GM12878 (cell line): ENCODE data around the gene CBX2. TPM values are rescaled to one million over a fixed set of nuclear protein-coding genes. Genes with fewer than 3 reads are reported as not detected.
"Not testable (repeated sequence)": the region's sequence is repeated elsewhere in the genome, so short reads cannot be mapped to it uniquely, and the experiment has no call there.

Experiments
- ATAC-seq: fragments of 200-7000 bp; cut with Tn5 transposase; 3 replicates; pipeline ENCODE4 v1.9.1; 2020; ENCODE audit warnings: mild to moderate bottlenecking, moderate library complexity
- BruUV-seq: library from RNA; stranded (reverse); fragments of 400-500 nt; replicated peaks from 2 replicates; lab custom pipeline; 2021; lab: Mats Ljungman, UMichigan
- CTCF ChIA-PET: fragments of 300-600 bp; sonication (Branson Sonifier 250); formaldehyde crosslinking; extraction: SDS; loops from one replicate; lab custom pipeline; 2021; ENCODE audit warnings: inconsistent platforms; lab: Yijun Ruan, JAX
- POLR2A ChIA-PET: fragments of 350-600 bp; formaldehyde crosslinking; extraction: SDS; loops from one replicate; lab custom pipeline; 2021; ENCODE audit warnings: inconsistent platforms; lab: Charles Lee
- RAD21 ChIA-PET: fragments of 300-600 bp; sonication (Branson Sonifier 250); formaldehyde crosslinking; loops from one replicate; lab custom pipeline; 2023; ENCODE audit warnings: antibody characterized with exemption; ENCODE audit not compliant: unreplicated experiment; lab: Charles Lee
- SMC1A ChIA-PET: fragments of 300-600 bp; sonication (Branson Sonifier 250); formaldehyde crosslinking; loops from one replicate; lab custom pipeline; 2023; ENCODE audit not compliant: unreplicated experiment, uncharacterized antibody; lab: Charles Lee
- DNase-seq: peaks from one replicate; pipeline ENCODE4 v3.0.0-alpha.2; 2011; ENCODE audit warnings: low read depth, low spot score
- FAIRE-seq: peaks from 3 replicates; lab custom pipeline; 2011; peaks lifted over from hg19 to GRCh38; lab: Jason Lieb, UNC
- H2AFZ ChIP-seq: 2 replicates; pipeline ENCODE4 v1.6.0; 2011; ENCODE audit warnings: low read depth, low read length, control low read depth; ENCODE audit not compliant: control insufficient read depth
- H3K27ac ChIP-seq: 2 replicates; pipeline ENCODE4 v1.5.1; 2011; ENCODE audit warnings: control low read depth; ENCODE audit not compliant: control insufficient read depth, insufficient read depth
- H3K27me3 ChIP-seq, 2 experiments: replicated peaks in 1 of 2; 2 replicates each; pipeline versions ENCODE4 v1.6.0 to v1.6.1; 2011; ENCODE audit warnings: low read length in 1 of 2; ENCODE audit not compliant: control insufficient read depth in 2 of 2, insufficient read depth in 2 of 2
- H3K36me3 ChIP-seq, 2 experiments: 2 replicates each; pipeline ENCODE4 v1.5.1; 2011; ENCODE audit warnings: low read length in 1 of 2; ENCODE audit not compliant: control insufficient read depth in 2 of 2, insufficient read depth in 2 of 2
- H3K4me1 ChIP-seq: 2 replicates; pipeline ENCODE4 v1.6.1; 2011; ENCODE audit warnings: mild to moderate bottlenecking, low read length, moderate library complexity, mixed read lengths; ENCODE audit not compliant: control insufficient read depth, insufficient read depth
- H3K4me2 ChIP-seq: 2 replicates; pipeline ENCODE4 v1.6.0; 2011; ENCODE audit warnings: control low read depth; ENCODE audit not compliant: control insufficient read depth, insufficient read depth
- H3K4me3 ChIP-seq: fragments of 200-600 bp; sonication (generic); 2 replicates; pipeline ENCODE4 v1.5.1; 2016
- H3K79me2 ChIP-seq: 2 replicates; pipeline ENCODE4 v1.6.0; 2011; ENCODE audit warnings: low read length; ENCODE audit not compliant: control insufficient read depth, insufficient read depth
- H3K9ac ChIP-seq: 2 replicates; pipeline ENCODE4 v1.8.0; 2011; ENCODE audit warnings: low read length, control low read depth, mixed read lengths; ENCODE audit not compliant: control insufficient read depth, insufficient read depth
- H3K9me3 ChIP-seq: replicated peaks from 3 replicates; pipeline ENCODE4 v1.5.1; 2011; ENCODE audit warnings: mild to moderate bottlenecking, low read length; ENCODE audit not compliant: control insufficient read depth, insufficient read depth
- H4K20me1 ChIP-seq: 2 replicates; pipeline ENCODE4 v1.6.0; 2011; ENCODE audit not compliant: control insufficient read depth, insufficient read depth
- ETV6 ChIP-seq, 2 experiments: fragments of 450-650 bp in 1 of 2; IDR thresholded peaks in 1 of 2; conservative IDR thresholded peaks in 1 of 2; 2 replicates each; pipeline ENCODE4 v1.6.1; 2014; ENCODE audit warnings: antibody characterized with exemption in 1 of 2, borderline replicate concordance in 1 of 2, low read depth in 1 of 2, mild to moderate bottlenecking in 1 of 2, moderate library complexity in 1 of 2
- FOXK2 ChIP-seq: fragments of 450-650 bp; IDR thresholded peaks from 2 replicates; pipeline ENCODE4 v1.6.1; 2017; ENCODE audit warnings: mild to moderate bottlenecking, moderate library complexity
- NRF1 ChIP-seq: conservative IDR thresholded peaks from 2 replicates; pipeline ENCODE4 v1.6.1; 2011; ENCODE audit warnings: mild to moderate bottlenecking, low read depth, low read length, improper control_type of control experiment
- RBBP5 ChIP-seq: fragments of 200-600 bp; sonication (generic); conservative IDR thresholded peaks from 2 replicates; pipeline ENCODE4 v1.6.1; 2016
- YY1 ChIP-seq: IDR thresholded peaks from 2 replicates; pipeline ENCODE4 v1.6.1; 2011; ENCODE audit warnings: low read depth, mild to moderate bottlenecking, low read length
- WGBS: methylation state at CpG from one replicate; pipeline ENCODE4 v1.1.6; 2016; ENCODE audit warnings: low lambda C conversion rate; ENCODE audit not compliant: insufficient replicate concordance, insufficient coverage; ENCODE audit errors: missing lambda C conversion rate; 5-methylcytosine and 5-hydroxymethylcytosine counted together
- in situ Hi-C: fragments of 300-500 bp; cut with MboI; formaldehyde crosslinking; loops from 9 replicates; pipeline ENCODE4 v1.14.3; 2018; ENCODE audit warnings: mixed read lengths
- intact Hi-C: fragments of 100-400 bp; cut with micrococcal nuclease; formaldehyde crosslinking; loops from one replicate; pipeline ENCODE4 v1.14.2; 2022; ENCODE audit not compliant: unreplicated experiment
- polyA plus RNA-seq, 11 experiments: library from polyadenylated mRNA; depleted of rRNA in 4 of 11; unstranded in 6 of 11; stranded (reverse) in 5 of 11; fragments of >200 nt; fragmentation: Nextera tagmentation in 4 of 11; fragmentation: Illumina TruSeq in 1 of 11; extraction: Ambion mirVana in 4 of 11; extraction: Trizol in 1 of 11; gene quantifications; 1 replicate in 1 of 11; 2 replicates in 10 of 11; pipeline versions ENCODE4 v1.2.1 to v1.2.3, GENCODE V29; 2011 to 2016; ENCODE audit warnings: inconsistent platforms in 2 of 11, missing spikeins in 2 of 11, low read depth in 1 of 11
- total RNA-seq, 4 experiments: library from RNA; depleted of rRNA in 3 of 4; stranded (reverse); fragments of >200 nt in 3 of 4; fragmentation: Illumina TruSeq in 1 of 4; extraction: Trizol in 1 of 4; gene quantifications; 2 replicates each; pipeline versions ENCODE4 v1.2.1 to v1.2.3, GENCODE V29; 2013 to 2021
- TF ChIP-seq, protein P1 (sequence below): IDR thresholded peaks from 2 replicates; pipeline ENCODE4 v1.6.1; 2012; ENCODE audit warnings: low read depth, low read length, improper control_type of control experiment
- TF ChIP-seq, protein P2 (sequence below), 3 experiments: IDR thresholded peaks in 2 of 3; conservative IDR thresholded peaks in 1 of 3; 2 replicates each; pipeline ENCODE4 v1.5.1; 2011; ENCODE audit warnings: low read depth in 3 of 3, low read length in 3 of 3, mild to moderate bottlenecking in 3 of 3, control low read depth in 2 of 3, moderate library complexity in 2 of 3, inconsistent platforms in 1 of 3, mixed read lengths in 1 of 3; ENCODE audit not compliant: control insufficient read depth in 2 of 3, insufficient read depth in 1 of 3; ENCODE audit errors: extremely low read depth in 1 of 3
- TF ChIP-seq, protein P3 (sequence below): IDR thresholded peaks from 2 replicates; pipeline ENCODE4 v1.6.1; 2012; ENCODE audit warnings: low read length, inconsistent platforms
- TF ChIP-seq, protein P4 (sequence below): fragments of 150-350 bp; IDR thresholded peaks from 2 replicates; pipeline ENCODE4 v1.6.1; 2014; ENCODE audit warnings: mild to moderate bottlenecking, low read depth, low read length

The CBX2 gene
- total and polyA plus RNA-seq, 10 of the 15 experiments (the other 5 are each of a cell fraction or from before 2014, with no cell fraction given): 0.35 to 7.5 (median 4.2) TPM

DNA sequence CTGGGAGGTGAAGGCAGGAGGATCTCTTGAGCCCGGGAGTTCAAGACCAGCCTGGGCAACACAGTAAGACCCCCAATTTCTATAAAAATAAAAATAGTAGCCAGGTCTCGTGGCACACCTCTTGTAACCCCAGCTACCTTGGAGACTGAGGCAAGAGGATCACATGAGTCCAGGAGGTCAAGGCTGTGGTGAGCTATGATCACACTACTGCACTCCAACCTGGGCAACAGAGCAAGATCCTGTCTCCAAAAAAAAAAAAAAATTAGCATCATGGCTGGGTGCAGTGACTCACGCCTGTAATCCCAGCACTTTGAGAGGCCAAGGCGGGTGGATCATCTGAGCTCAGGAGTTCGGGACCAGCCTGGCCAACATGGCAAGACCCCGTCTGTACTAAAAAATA lies 6.7 kb upstream of the CBX2 start (continued):
- TF ChIP-seq NRF1: no peak
- TF ChIP-seq ETV6 (conservative IDR thresholded peaks at IDR 0.05 in 1 of 2, IDR thresholded peaks at IDR 0.05 in 1 of 2; ENCODE audit: borderline replicate concordance in 1 of 2, low read depth in 1 of 2): no peak
- no peak for TF ChIP-seq YY1
- TF ChIP-seq, protein P1, sequence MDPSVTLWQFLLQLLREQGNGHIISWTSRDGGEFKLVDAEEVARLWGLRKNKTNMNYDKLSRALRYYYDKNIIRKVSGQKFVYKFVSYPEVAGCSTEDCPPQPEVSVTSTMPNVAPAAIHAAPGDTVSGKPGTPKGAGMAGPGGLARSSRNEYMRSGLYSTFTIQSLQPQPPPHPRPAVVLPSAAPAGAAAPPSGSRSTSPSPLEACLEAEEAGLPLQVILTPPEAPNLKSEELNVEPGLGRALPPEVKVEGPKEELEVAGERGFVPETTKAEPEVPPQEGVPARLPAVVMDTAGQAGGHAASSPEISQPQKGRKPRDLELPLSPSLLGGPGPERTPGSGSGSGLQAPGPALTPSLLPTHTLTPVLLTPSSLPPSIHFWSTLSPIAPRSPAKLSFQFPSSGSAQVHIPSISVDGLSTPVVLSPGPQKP: no peak

DNA sequence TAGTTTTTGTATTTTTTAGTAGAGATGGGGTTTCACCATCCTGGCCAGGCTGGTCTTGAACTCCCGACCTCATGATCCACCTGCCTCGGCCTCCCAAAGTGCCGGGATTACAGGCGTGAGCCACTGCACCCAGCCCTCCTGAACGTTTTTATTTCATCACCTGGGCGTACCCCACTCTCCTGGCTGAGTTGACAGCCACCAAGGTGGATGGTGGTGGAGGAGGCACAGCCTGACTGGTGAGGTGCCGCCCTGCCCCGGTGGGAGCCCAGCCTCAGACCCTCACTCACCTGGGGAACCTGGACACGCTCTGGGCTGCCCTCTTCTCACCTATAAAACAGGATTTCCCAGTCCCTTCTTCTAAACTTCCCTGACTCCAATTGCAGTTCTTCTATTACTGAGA lies 5.2 kb upstream of the CBX2 start:
- H4K20me1 ChIP-seq, ATAC-seq, H3K9me3 ChIP-seq, H3K27ac ChIP-seq, H3K4me2 ChIP-seq, H3K79me2 ChIP-seq, RAD21 ChIA-PET, FAIRE-seq, DNase-seq, H3K4me1 ChIP-seq, BruUV-seq, H2AFZ ChIP-seq, CTCF ChIA-PET, POLR2A ChIA-PET, H3K4me3 ChIP-seq, H3K9ac ChIP-seq, SMC1A ChIA-PET, in situ Hi-C loops, intact Hi-C loops, H3K36me3 ChIP-seq: not testable (repeated sequence)
- 7% methylated on average over 9 of the region's 9 CpGs for WGBS
- H3K27me3 ChIP-seq: peaks cover 10 to 11% of the 10 kb centered on the region in 2 experiments

DNA sequence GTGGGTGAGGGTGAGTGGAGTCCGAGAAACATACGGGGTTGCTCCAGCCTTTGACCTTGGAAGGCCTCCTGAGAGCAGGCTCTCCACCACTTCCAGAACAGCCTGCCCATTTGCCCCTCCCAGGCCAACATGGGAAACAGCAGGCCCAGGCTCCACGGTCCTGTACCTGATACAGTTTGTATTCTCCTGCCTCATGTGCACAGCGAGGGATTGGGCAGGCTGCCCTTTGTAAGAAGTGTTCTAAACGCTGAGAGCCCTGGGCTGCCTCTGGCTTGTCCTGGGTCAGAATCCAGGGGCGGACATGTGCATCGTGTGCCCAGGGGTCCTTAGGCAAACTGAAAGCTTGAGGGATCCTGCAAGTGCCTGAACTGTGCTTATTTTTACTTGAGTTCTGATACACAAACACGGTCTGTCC lies 3.4 kb upstream of the CBX2 start:
- no peak overlapping the region for H3K4me3 ChIP-seq
- ChIA-PET SMC1A (no interaction called here), POLR2A (no interaction called here), CTCF (interaction anchor here (0.6 to 1.7 kb wide), 3 partner anchors 12 to 215 kb away, joined by 3 to 5 read pairs (median 3); no protein-coding TSS in a partner anchor), RAD21 (no interaction called here)
- H4K20me1 ChIP-seq: no peaks in the 10 kb centered on the region
- H3K79me2 ChIP-seq: no peaks in the 10 kb centered on the region
- no peak overlapping the region for H3K9ac ChIP-seq
- H3K9me3 ChIP-seq: no peaks in the 10 kb centered on the region
- no peak overlapping the region for H3K27ac ChIP-seq
- no peak overlapping the region for H2AFZ ChIP-seq
- intact Hi-C loops (no loop called here), in situ Hi-C loops (no loop called here)
- BruUV-seq: no TSS peak
- no peak for DNase-seq
- no peak for ATAC-seq
- no peak overlapping the region for H3K4me2 ChIP-seq
- no peak for FAIRE-seq
- H3K4me1 ChIP-seq: peaks cover 9% of the 10 kb centered on the region
- no peaks in the 10 kb centered on the region for H3K36me3 ChIP-seq
- WGBS: 43% methylated on average over 8 of the region's 8 CpGs
- peaks cover 8 to 11% of the 10 kb centered on the region in 2 experiments for H3K27me3 ChIP-seq
- TF ChIP-seq RBBP5: no peak
- TF ChIP-seq, protein P2, sequence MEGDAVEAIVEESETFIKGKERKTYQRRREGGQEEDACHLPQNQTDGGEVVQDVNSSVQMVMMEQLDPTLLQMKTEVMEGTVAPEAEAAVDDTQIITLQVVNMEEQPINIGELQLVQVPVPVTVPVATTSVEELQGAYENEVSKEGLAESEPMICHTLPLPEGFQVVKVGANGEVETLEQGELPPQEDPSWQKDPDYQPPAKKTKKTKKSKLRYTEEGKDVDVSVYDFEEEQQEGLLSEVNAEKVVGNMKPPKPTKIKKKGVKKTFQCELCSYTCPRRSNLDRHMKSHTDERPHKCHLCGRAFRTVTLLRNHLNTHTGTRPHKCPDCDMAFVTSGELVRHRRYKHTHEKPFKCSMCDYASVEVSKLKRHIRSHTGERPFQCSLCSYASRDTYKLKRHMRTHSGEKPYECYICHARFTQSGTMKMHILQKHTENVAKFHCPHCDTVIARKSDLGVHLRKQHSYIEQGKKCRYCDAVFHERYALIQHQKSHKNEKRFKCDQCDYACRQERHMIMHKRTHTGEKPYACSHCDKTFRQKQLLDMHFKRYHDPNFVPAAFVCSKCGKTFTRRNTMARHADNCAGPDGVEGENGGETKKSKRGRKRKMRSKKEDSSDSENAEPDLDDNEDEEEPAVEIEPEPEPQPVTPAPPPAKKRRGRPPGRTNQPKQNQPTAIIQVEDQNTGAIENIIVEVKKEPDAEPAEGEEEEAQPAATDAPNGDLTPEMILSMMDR (IDR thresholded peaks at IDR 0.05 in 2 of 3, conservative IDR thresholded peaks at IDR 0.05 in 1 of 3; ENCODE audit: control insufficient read depth in 2 of 3, extremely low read depth in 1 of 3, insufficient read depth in 1 of 3, low read depth in 3 of 3, low read length in 3 of 3): no peak
- TF ChIP-seq, protein P3, sequence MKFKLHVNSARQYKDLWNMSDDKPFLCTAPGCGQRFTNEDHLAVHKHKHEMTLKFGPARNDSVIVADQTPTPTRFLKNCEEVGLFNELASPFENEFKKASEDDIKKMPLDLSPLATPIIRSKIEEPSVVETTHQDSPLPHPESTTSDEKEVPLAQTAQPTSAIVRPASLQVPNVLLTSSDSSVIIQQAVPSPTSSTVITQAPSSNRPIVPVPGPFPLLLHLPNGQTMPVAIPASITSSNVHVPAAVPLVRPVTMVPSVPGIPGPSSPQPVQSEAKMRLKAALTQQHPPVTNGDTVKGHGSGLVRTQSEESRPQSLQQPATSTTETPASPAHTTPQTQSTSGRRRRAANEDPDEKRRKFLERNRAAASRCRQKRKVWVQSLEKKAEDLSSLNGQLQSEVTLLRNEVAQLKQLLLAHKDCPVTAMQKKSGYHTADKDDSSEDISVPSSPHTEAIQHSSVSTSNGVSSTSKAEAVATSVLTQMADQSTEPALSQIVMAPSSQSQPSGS: no peak
- no peak for TF ChIP-seq FOXK2
- TF ChIP-seq, protein P4, sequence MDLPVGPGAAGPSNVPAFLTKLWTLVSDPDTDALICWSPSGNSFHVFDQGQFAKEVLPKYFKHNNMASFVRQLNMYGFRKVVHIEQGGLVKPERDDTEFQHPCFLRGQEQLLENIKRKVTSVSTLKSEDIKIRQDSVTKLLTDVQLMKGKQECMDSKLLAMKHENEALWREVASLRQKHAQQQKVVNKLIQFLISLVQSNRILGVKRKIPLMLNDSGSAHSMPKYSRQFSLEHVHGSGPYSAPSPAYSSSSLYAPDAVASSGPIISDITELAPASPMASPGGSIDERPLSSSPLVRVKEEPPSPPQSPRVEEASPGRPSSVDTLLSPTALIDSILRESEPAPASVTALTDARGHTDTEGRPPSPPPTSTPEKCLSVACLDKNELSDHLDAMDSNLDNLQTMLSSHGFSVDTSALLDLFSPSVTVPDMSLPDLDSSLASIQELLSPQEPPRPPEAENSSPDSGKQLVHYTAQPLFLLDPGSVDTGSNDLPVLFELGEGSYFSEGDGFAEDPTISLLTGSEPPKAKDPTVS: no peak
- TF ChIP-seq YY1: no peak
